Breast epithelium (tissue), 4 donors: Measurements from ENCODE around the gene PTPRG. TPM values are rescaled to one million over a fixed set of nuclear protein-coding genes. Genes with fewer than 3 reads are reported as not detected.

Experiments used
- DNase-seq, 2 donors: peaks; one replicate each; pipeline ENCODE4 v3.0.0-alpha.2; 2019; ENCODE audit warnings: low spot score in 2 of 2
- H3K27ac ChIP-seq, 2 donors: fragments of 200-600 bp; sonication (generic) in 1 of 2; one replicate each; pipeline ENCODE4 v1.5.1; 2016 to 2019; ENCODE audit warnings: mild to moderate bottlenecking in 1 of 2
- H3K27me3 ChIP-seq, 2 donors: fragments of 200-600 bp; sonication (generic) in 1 of 2; one replicate each; pipeline versions ENCODE4 v1.5.1 to v1.6.0; 2017 to 2019; ENCODE audit warnings: control low read depth in 1 of 2, mild to moderate bottlenecking in 1 of 2
- H3K36me3 ChIP-seq: fragments of 200-600 bp; one replicate; pipeline ENCODE4 v1.5.1; 2019
- H3K4me1 ChIP-seq, 2 donors: fragments of 200-600 bp; sonication (generic); one replicate each; pipeline ENCODE4 v1.5.1; 2016 to 2019; ENCODE audit warnings: control low read depth in 1 of 2
- H3K4me3 ChIP-seq, 3 donors: fragments of 200-600 bp; sonication (generic); 1 replicate in 2 of 3; 2 replicates in 1 of 3; pipeline ENCODE4 v1.5.1; 2016 to 2019; ENCODE audit warnings: mild to moderate bottlenecking in 3 of 3, moderate library complexity in 2 of 3
- H3K9me3 ChIP-seq, 2 donors: fragments of 200-600 bp; sonication (generic) in 1 of 2; one replicate each; pipeline ENCODE4 v1.5.1; 2016 to 2019; ENCODE audit warnings: control low read depth in 1 of 2
- POLR2A ChIP-seq: fragments of 450-650 bp; IDR thresholded peaks from one replicate; pipeline ENCODE4 v1.6.1; 2016; ENCODE audit warnings: antibody characterized with exemption, mild to moderate bottlenecking, moderate library complexity
- POLR2AphosphoS5 ChIP-seq, 3 donors: sonication (generic); formaldehyde crosslinking; IDR thresholded peaks; one replicate each; pipeline ENCODE4 v1.6.1; 2017; ENCODE audit warnings: antibody characterized with exemption in 3 of 3
- intact Hi-C: fragments of 100-400 bp; cut with DNase I; formaldehyde crosslinking; loops from one replicate; pipeline ENCODE4 v1.15.1; 2023; ENCODE audit warnings: low total_unique reads
- total RNA-seq, 3 donors: library from RNA; depleted of rRNA; stranded (reverse); fragments of >200 nt; gene quantifications; one replicate each; pipeline ENCODE4 v1.1.0, GENCODE V29; 2016
- TF ChIP-seq, protein P1 (sequence below), 3 donors: fragments of 450-650 bp; IDR thresholded peaks; one replicate each; pipeline ENCODE4 v1.5.1; 2016 to 2017; ENCODE audit warnings: antibody characterized with exemption in 3 of 3, mild to moderate bottlenecking in 3 of 3, moderate library complexity in 3 of 3

PTPRG gene
- total RNA-seq, 3 donors from 2014 or later = 42.3 to 179 (median 61.6) TPM

DNA sequence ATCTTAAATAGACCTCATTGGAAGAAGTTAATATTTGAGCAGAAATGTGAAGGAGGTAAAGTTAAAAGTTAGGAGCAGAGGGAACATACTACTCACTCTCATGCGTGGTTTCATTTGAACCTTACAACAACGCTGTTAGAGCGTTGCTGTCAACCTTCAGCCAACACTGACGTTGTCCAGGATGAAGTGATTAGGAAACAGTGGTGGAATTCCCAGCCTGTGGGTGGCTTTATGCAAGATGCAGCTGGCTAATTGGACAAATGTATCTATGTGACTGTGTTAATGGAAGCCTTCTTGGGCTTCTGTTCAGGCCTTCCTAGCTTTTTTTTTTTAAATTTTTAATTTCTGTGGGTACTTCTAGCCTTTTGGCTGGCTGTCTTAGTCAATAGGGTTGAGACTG, 40.5 kb downstream of the PTPRG start:
- H3K4me3 ChIP-seq = no peak overlapping the region
- intact Hi-C loops = no loop called here
- no peak overlapping the region for H3K27ac ChIP-seq
- H3K27me3 ChIP-seq = no peaks in the 10 kb centered on the region
- no peak for TF ChIP-seq POLR2A
- TF ChIP-seq, protein P1, sequence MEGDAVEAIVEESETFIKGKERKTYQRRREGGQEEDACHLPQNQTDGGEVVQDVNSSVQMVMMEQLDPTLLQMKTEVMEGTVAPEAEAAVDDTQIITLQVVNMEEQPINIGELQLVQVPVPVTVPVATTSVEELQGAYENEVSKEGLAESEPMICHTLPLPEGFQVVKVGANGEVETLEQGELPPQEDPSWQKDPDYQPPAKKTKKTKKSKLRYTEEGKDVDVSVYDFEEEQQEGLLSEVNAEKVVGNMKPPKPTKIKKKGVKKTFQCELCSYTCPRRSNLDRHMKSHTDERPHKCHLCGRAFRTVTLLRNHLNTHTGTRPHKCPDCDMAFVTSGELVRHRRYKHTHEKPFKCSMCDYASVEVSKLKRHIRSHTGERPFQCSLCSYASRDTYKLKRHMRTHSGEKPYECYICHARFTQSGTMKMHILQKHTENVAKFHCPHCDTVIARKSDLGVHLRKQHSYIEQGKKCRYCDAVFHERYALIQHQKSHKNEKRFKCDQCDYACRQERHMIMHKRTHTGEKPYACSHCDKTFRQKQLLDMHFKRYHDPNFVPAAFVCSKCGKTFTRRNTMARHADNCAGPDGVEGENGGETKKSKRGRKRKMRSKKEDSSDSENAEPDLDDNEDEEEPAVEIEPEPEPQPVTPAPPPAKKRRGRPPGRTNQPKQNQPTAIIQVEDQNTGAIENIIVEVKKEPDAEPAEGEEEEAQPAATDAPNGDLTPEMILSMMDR (IDR thresholded peaks at IDR 0.05) = no peak
- TF ChIP-seq POLR2AphosphoS5 (IDR thresholded peaks at IDR 0.05) = no peak
- H3K9me3 ChIP-seq = no peaks in the 10 kb centered on the region
- DNase-seq = no peak
- no peaks in the 10 kb centered on the region for H3K36me3 ChIP-seq
- H3K4me1 ChIP-seq = no peaks in the 10 kb centered on the region

DNA sequence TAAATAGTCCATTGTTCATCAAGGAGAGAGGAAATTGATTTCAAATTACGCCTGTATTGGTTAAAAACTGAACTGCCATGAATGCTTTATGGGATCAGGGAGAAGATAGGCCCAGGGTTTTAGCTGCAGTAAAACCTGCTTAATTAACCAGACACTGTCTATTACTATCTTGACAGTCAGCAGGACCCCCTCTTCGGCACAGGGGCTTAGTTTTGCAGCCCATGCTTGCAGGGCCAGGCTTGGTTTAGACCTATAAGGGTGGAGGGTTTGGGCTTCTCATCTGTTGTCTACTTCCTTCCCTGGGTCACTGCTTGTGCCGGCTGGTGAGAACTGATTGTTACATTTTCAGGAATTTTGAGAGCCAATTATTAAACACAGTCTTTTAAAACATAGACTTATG, 41.1 kb downstream of the PTPRG start:
- intact Hi-C loops = no loop called here
- no peaks in the 10 kb centered on the region for H3K4me1 ChIP-seq
- no peaks in the 10 kb centered on the region for H3K9me3 ChIP-seq
- H3K27me3 ChIP-seq = no peaks in the 10 kb centered on the region
- no peak overlapping the region for H3K4me3 ChIP-seq
- no peak for TF ChIP-seq POLR2AphosphoS5 (IDR thresholded peaks at IDR 0.05)
- DNase-seq = no peak
- no peaks in the 10 kb centered on the region for H3K36me3 ChIP-seq
- no peak overlapping the region for H3K27ac ChIP-seq

DNA sequence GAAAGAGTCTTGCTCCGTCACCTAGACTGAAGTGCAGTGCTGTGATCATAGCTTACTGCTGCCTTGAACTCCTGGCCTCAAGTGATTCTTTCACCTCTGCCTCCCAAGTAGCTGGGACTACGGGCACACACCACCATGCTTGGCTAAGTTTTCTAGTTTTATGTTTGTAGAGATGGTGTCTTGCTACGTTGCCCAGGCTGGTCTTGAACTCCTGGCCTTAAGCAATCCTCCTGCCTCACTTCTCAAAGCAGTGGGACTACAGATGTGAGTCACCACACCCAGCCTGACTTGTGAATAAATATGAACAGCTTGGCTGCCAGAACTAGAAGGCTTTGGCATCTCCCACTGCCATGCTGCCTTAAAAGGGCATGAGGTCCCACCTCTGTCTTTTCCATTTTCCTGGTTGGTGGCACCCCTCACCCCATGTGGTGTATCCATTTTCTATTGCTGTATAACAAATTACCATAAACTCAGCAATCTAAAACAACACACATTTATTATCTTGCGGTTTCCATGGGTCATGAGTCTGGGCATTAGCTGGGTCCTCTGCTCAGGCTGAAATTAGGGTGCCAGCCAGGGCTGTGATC, 44.3 kb downstream of the PTPRG start:
- Histone ChIP-seq H3K4me1 (no peaks in the 10 kb centered on the region), H3K9me3 (no peaks in the 10 kb centered on the region), H3K36me3 (no peaks in the 10 kb centered on the region), H3K4me3 (no peak overlapping the region), H3K27ac (no peak overlapping the region), H3K27me3 (no peaks in the 10 kb centered on the region)
- intact Hi-C loops = no loop called here
- TF ChIP-seq, protein P1 (IDR thresholded peaks at IDR 0.05) = no peak
- TF ChIP-seq POLR2A (no peak), POLR2AphosphoS5 (IDR thresholded peaks at IDR 0.05) (no peak)
- DNase-seq = no peak

DNA sequence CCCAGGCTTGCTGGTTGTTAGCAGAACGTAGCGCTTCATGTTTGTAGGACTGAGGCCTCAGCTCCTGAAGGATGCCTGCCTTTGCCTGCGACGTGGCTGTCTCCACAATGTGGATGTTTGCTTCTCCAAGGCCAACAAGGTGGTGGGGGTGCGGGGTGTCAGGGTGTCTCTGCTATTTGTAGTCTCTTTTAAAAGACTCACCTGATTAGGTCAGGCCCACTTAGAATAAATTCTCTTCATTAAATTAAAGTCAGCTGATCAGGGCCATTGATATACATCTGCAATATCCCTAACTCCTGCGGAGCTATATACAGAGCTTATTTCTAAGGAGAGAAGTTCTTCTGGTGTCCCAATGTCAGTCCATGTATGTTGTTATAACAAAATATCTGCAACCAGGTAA, 44.8 kb downstream of the PTPRG start:
- Histone ChIP-seq H3K36me3 (no peaks in the 10 kb centered on the region), H3K27ac (no peak overlapping the region), H3K4me1 (no peaks in the 10 kb centered on the region), H3K27me3 (no peaks in the 10 kb centered on the region), H3K9me3 (no peaks in the 10 kb centered on the region), H3K4me3 (no peak overlapping the region)
- intact Hi-C loops = no loop called here
- TF ChIP-seq, protein P1 (IDR thresholded peaks at IDR 0.05) = no peak
- TF ChIP-seq POLR2AphosphoS5 (IDR thresholded peaks at IDR 0.05) (no peak), POLR2A (no peak)
- DNase-seq = no peak

DNA sequence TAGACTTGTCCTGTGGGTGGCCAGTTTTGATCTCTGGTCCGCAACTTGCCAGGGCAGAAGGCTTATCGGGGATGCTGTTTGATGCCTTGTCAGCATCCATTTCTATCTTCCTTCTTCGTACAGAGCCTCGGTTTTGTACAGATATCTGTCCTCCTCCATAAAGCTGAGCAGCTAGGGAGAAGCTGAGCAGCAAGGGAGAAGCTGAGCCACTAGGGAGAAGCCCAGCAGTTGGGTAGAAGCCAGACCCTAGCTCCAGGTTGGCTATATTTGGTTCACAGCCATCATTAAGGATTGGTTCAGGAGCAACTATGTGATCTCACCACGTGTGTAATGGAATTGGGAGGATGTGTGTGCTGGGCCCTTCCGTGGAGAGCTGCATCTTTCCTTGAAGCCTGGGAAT, 46.7 kb downstream of the PTPRG start:
- DNase-seq = no peak
- Histone ChIP-seq H3K36me3 (no peaks in the 10 kb centered on the region), H3K4me3 (no peak overlapping the region), H3K4me1 (no peaks in the 10 kb centered on the region), H3K27me3 (no peaks in the 10 kb centered on the region), H3K27ac (no peak overlapping the region), H3K9me3 (no peaks in the 10 kb centered on the region)
- intact Hi-C loops = no loop called here
- TF ChIP-seq POLR2AphosphoS5 (IDR thresholded peaks at IDR 0.05) = no peak
- no peak for TF ChIP-seq POLR2A
- TF ChIP-seq, protein P1 (IDR thresholded peaks at IDR 0.05) = no peak

DNA sequence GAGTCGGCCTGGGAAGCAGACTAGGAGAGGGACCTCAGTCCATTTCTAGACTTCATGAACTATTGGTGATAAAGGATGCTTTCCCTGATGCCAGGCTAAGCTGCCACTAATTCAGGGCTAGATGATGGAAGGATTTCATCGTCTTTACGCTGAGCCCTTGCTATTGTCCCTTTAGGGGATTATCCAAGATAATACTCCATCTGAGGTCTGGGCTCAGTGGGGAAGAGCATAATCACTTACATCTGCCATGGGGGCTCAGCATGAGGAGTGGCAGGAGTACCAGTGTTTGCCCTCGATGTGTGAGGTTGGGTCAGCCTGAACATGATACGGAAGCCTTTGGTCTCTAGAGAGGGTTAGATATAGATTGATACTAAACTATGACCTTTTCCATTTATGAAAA, 47.3 kb downstream of the PTPRG start:
- Histone ChIP-seq H3K27ac (no peak overlapping the region), H3K4me3 (no peak overlapping the region), H3K27me3 (no peaks in the 10 kb centered on the region), H3K9me3 (no peaks in the 10 kb centered on the region), H3K36me3 (no peaks in the 10 kb centered on the region), H3K4me1 (no peaks in the 10 kb centered on the region)
- no peak for DNase-seq
- TF ChIP-seq POLR2AphosphoS5 (IDR thresholded peaks at IDR 0.05) (no peak), POLR2A (no peak)
- TF ChIP-seq, protein P1 (IDR thresholded peaks at IDR 0.05) = no peak
- intact Hi-C loops = no loop called here
